A549 (cell line): Measurements from ENCODE around the gene KCTD15.

Experiments used
- CHD2 ChIP-seq: fragments of 150-350 bp; IDR thresholded peaks from 2 replicates; pipeline ENCODE4 v1.6.1; 2014; ENCODE audit warnings: low read length; ENCODE audit not compliant: partially characterized antibody
- HMGXB4 ChIP-seq: fragments of 250-450 bp; sonication (Bioruptor Pico); IDR thresholded peaks from 2 replicates; pipeline ENCODE4 v1.5.0; 2021; ENCODE audit warnings: mild to moderate bottlenecking, moderate library complexity, borderline replicate concordance
- POLR2A ChIP-seq: IDR thresholded peaks from 2 replicates; pipeline ENCODE4 v1.6.1; 2012; ENCODE audit warnings: mild to moderate bottlenecking, low read length

GRCh38 chr19:33755099-33756035 is 41.3 kb upstream of the KCTD15 start:
- TF ChIP-seq POLR2A, result no peak
- TF ChIP-seq CHD2, result no peak
- TF ChIP-seq HMGXB4 (CRISPR knock-in tag), result no peak
